ENCODE results near the gene PDCD7.

Gene PDCD7

DNA sequence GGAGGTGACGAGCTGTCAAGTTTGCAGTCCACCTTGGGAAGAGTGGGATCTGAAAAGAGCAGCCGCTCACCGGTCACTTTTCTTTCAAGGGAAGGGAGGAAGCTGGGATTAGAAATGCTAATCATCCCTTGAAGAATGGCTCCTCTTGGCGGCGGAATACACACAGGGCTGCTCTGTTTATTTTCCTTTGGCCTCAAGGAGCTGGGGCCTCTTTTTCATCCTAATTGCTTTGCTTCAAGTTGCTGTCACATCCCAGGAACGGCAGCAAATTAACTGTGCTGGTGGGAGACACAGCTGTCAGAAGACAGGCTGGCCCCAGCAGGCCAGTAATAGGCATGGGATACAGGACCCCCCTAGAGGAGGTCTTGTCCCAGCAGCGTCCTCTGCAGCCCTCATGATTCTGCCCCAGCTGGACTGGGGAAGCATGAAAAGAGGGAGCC lies 50.3 kb downstream of the PDCD7 start:
- DNase-seq (ENCODE audit: low spot score) = no peak
- TF ChIP-seq, protein P1, sequence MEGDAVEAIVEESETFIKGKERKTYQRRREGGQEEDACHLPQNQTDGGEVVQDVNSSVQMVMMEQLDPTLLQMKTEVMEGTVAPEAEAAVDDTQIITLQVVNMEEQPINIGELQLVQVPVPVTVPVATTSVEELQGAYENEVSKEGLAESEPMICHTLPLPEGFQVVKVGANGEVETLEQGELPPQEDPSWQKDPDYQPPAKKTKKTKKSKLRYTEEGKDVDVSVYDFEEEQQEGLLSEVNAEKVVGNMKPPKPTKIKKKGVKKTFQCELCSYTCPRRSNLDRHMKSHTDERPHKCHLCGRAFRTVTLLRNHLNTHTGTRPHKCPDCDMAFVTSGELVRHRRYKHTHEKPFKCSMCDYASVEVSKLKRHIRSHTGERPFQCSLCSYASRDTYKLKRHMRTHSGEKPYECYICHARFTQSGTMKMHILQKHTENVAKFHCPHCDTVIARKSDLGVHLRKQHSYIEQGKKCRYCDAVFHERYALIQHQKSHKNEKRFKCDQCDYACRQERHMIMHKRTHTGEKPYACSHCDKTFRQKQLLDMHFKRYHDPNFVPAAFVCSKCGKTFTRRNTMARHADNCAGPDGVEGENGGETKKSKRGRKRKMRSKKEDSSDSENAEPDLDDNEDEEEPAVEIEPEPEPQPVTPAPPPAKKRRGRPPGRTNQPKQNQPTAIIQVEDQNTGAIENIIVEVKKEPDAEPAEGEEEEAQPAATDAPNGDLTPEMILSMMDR (IDR thresholded peaks at IDR 0.05; ENCODE audit: extremely low read depth, missing control alignments) = no peak

- DNase-seq (ENCODE audit: low spot score) = no peak
- TF ChIP-seq, protein P1 (IDR thresholded peaks at IDR 0.05; ENCODE audit: extremely low read depth, missing control alignments) = no peak
Measured at GRCh38 chr15:65082303-65082953, 51.2 kb downstream of the PDCD7 start.

DNA sequence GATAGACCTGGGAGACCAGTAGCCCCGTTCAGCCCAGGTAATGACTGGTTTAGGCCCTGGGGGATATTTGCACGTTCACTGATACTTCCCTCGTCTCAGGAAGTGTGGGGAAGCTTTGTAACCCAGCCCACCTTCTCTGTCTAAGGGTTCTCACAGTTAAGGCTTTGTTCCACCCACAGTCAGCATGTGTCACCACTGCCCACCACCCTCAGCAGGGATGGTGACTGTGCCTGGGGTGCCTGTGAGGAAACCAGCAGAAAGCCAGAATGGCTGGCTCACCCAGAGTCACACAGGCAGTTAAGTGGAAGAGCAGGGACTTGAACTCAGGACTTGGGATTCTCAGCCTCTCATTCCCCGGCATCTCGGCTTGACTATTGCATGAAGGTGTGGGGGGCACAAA lies 51.9 kb downstream of the PDCD7 start:
- DNase-seq (ENCODE audit: low spot score) = no peak
- TF ChIP-seq, protein P1 (IDR thresholded peaks at IDR 0.05; ENCODE audit: extremely low read depth, missing control alignments) = no peak

GRCh38 chr15:65081270-65081669 lies 52.3 kb downstream of the PDCD7 start:
- TF ChIP-seq, protein P1 (IDR thresholded peaks at IDR 0.05; ENCODE audit: extremely low read depth, missing control alignments) = no peak
- no peak for DNase-seq (ENCODE audit: low spot score)

GRCh38 chr15:65079580-65079979 lies 54.0 kb downstream of the PDCD7 start:
- DNase-seq (ENCODE audit: low spot score) = no peak

DNA sequence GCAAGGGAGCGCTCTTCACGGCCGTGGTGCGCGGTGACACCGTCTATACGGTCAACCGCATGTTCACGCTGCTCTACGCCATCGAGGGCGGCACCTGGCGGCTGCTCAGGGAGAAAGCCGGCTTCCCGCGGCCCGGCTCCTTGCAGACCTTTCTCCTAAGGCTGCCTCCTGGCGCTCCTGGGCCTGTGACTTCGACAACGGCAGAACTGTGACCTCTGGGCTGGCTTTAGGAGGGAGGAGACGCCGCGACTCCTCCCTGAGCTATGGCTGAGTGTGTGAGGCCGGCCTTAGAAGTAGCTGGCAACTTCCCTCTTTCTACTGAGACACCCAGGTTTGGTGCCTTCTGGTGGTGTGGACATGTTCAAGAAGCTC lies 55.6 kb downstream of the PDCD7 start:
- DNase-seq (ENCODE audit: low spot score) = peak; percentile 82

More at GRCh38 chr15:65079580-65079979, 54.0 kb downstream of the PDCD7 start:
- TF ChIP-seq, protein P1 (IDR thresholded peaks at IDR 0.05; ENCODE audit: extremely low read depth, missing control alignments) = no peak

GRCh38 chr15:65077291-65077980 lies 56.2 kb downstream of the PDCD7 start:
- TF ChIP-seq, protein P1 (IDR thresholded peaks at IDR 0.05; ENCODE audit: extremely low read depth, missing control alignments) = no peak
- DNase-seq (ENCODE audit: low spot score) = no peak

More for the DNA sequence above, 55.6 kb downstream of the PDCD7 start:
- TF ChIP-seq, protein P1 (IDR thresholded peaks at IDR 0.05; ENCODE audit: extremely low read depth, missing control alignments) = peak; percentile 75
